H1 (cell line): Measurements from ENCODE around the gene TMEM225B. TPM values are rescaled to one million over a fixed set of nuclear protein-coding genes. Genes with fewer than 3 reads are reported as not detected.

Experiments
- CTCF ChIA-PET: fragments of 300-600 bp; sonication (Branson Sonifier 250); formaldehyde crosslinking; loops from one replicate; lab custom pipeline; 2021; ENCODE audit not compliant: partially characterized antibody; lab: Charles Lee
- POLR2A ChIA-PET: fragments of 300-600 bp; sonication (Branson Sonifier 250); formaldehyde crosslinking; loops from one replicate; lab custom pipeline; 2021; ENCODE audit warnings: inconsistent platforms; ENCODE audit not compliant: partially characterized antibody; lab: Charles Lee
- DNase-seq, 2 experiments: peaks; one replicate each; pipeline versions ENCODE4 v3.0.0 to v3.0.0-alpha.2; 2010 to 2022; ENCODE audit warnings: low spot score in 2 of 2, low read depth in 1 of 2, mixed read lengths in 1 of 2
- FAIRE-seq: peaks from 2 replicates; lab custom pipeline; 2011; peaks lifted over from hg19 to GRCh38; lab: Jason Lieb, UNC
- H2AFZ ChIP-seq: 2 replicates; pipeline ENCODE4 v1.8.1; 2012; ENCODE audit warnings: low read length, inconsistent platforms
- H2AK5ac ChIP-seq: 2 replicates; pipeline ENCODE4 v1.6.1; 2013; ENCODE audit warnings: low read depth, low read length
- H2BK120ac ChIP-seq: replicated peaks from 2 replicates; pipeline ENCODE3; 2013; ENCODE audit warnings: low read depth, low read length, inconsistent platforms
- H2BK12ac ChIP-seq: 2 replicates; pipeline ENCODE4 v1.6.1; 2013; ENCODE audit warnings: low read depth, low read length
- H2BK15ac ChIP-seq: 2 replicates; pipeline ENCODE4 v1.6.1; 2013; ENCODE audit warnings: low read length
- H2BK20ac ChIP-seq: 2 replicates; pipeline ENCODE4 v1.6.1; 2013; ENCODE audit warnings: low read length
- H2BK5ac ChIP-seq: 2 replicates; pipeline ENCODE4 v1.6.1; 2013; ENCODE audit warnings: low read depth, low read length
- H3K14ac ChIP-seq: 2 replicates; pipeline ENCODE4 v1.6.1; 2013; ENCODE audit warnings: inconsistent platforms; ENCODE audit not compliant: insufficient read length
- H3K18ac ChIP-seq: 2 replicates; pipeline ENCODE4 v1.6.1; 2013; ENCODE audit warnings: low read length; ENCODE audit errors: extremely low read depth
- H3K23ac ChIP-seq: 2 replicates; pipeline ENCODE4 v1.6.1; 2013; ENCODE audit warnings: inconsistent platforms; ENCODE audit not compliant: insufficient read length
- H3K23me2 ChIP-seq: 2 replicates; pipeline ENCODE4 v1.6.1; 2013; ENCODE audit warnings: low read depth, low read length
- H3K27ac ChIP-seq: 2 replicates; pipeline ENCODE4 v1.6.1; 2011; ENCODE audit warnings: low read depth, low read length, inconsistent platforms
- H3K27me3 ChIP-seq, 4 experiments: replicated peaks in 1 of 4; 1 replicate in 1 of 4; 2 replicates in 3 of 4; pipeline versions ENCODE4 v1.6.1 to v1.8.1; 2011 to 2013; ENCODE audit warnings: low read length in 3 of 4, mild to moderate bottlenecking in 3 of 4, inconsistent platforms in 2 of 4, mixed read lengths in 2 of 4, moderate library complexity in 1 of 4; ENCODE audit not compliant: control insufficient read depth in 3 of 4, insufficient read depth in 3 of 4; ENCODE audit errors: extremely low read depth in 1 of 4
- H3K36me3 ChIP-seq, 4 experiments: 2 replicates each; pipeline versions ENCODE4 v1.6.1 to v1.8.1; 2011 to 2013; ENCODE audit warnings: mild to moderate bottlenecking in 4 of 4, low read length in 3 of 4, moderate library complexity in 2 of 4, control low read depth in 1 of 4, inconsistent platforms in 1 of 4; ENCODE audit not compliant: insufficient read depth in 4 of 4, control insufficient read depth in 2 of 4
- H3K4ac ChIP-seq: replicated peaks from 2 replicates; pipeline ENCODE3; 2013; ENCODE audit warnings: low read length, low read depth, mixed read lengths, inconsistent platforms; ENCODE audit not compliant: insufficient read length
- H3K4me1 ChIP-seq, 4 experiments: replicated peaks in 1 of 4; 1 replicate in 1 of 4; 2 replicates in 3 of 4; pipeline versions ENCODE4 v1.6.1 to v1.8.1; 2011 to 2013; ENCODE audit warnings: low read length in 3 of 4, inconsistent platforms in 2 of 4, mixed read lengths in 1 of 4; ENCODE audit not compliant: insufficient read depth in 4 of 4, control insufficient read depth in 3 of 4
- H3K4me2 ChIP-seq, 2 experiments: 2 replicates each; pipeline versions ENCODE4 v1.6.1 to v1.8.1; 2011 to 2013; ENCODE audit warnings: low read depth in 2 of 2, low read length in 2 of 2, control low read depth in 1 of 2, inconsistent platforms in 1 of 2, mild to moderate bottlenecking in 1 of 2; ENCODE audit not compliant: insufficient read depth in 1 of 2
- H3K4me3 ChIP-seq, 4 experiments: fragments of 200-600, 300-600 bp in 1 of 4; sonication (generic), shearing (Covaris generic), sonication (Bioruptor Twin) in 1 of 4; 2 replicates each; pipeline versions ENCODE4 v1.5.1 to v1.8.1; 2011 to 2016; ENCODE audit warnings: low read length in 4 of 4, low read depth in 3 of 4, control low read depth in 2 of 4, inconsistent platforms in 2 of 4, mild to moderate bottlenecking in 2 of 4, mixed read lengths in 1 of 4, moderate library complexity in 1 of 4; ENCODE audit not compliant: insufficient read depth in 2 of 4; ENCODE audit errors: extremely low read depth in 1 of 4
- H3K56ac ChIP-seq: replicated peaks from 2 replicates; pipeline ENCODE3; 2013; ENCODE audit warnings: low read depth, mild to moderate bottlenecking, mixed read lengths, low read length, inconsistent platforms; ENCODE audit not compliant: insufficient read length
- H3K79me1 ChIP-seq: 2 replicates; pipeline ENCODE4 v1.6.1; 2013; ENCODE audit warnings: low read depth, low read length, control low read depth
- H3K79me2 ChIP-seq, 2 experiments: 2 replicates each; pipeline versions ENCODE4 v1.6.1 to v1.8.1; 2012 to 2013; ENCODE audit warnings: low read length in 2 of 2, mild to moderate bottlenecking in 2 of 2, inconsistent platforms in 1 of 2; ENCODE audit not compliant: insufficient read depth in 2 of 2, control insufficient read depth in 1 of 2
- H3K9ac ChIP-seq, 4 experiments: replicated peaks in 1 of 4; 1 replicate in 1 of 4; 2 replicates in 3 of 4; pipeline versions ENCODE4 v1.6.1 to v1.8.1; 2011 to 2013; ENCODE audit warnings: low read depth in 3 of 4, low read length in 3 of 4, control low read depth in 2 of 4, mild to moderate bottlenecking in 2 of 4, moderate library complexity in 2 of 4, inconsistent platforms in 1 of 4; ENCODE audit errors: extremely low read depth in 1 of 4
- H3K9me3 ChIP-seq, 2 experiments: 2 replicates each; pipeline versions ENCODE4 v1.6.1 to v1.8.1; 2012 to 2013; ENCODE audit warnings: mild to moderate bottlenecking in 2 of 2, moderate library complexity in 2 of 2, control low read depth in 1 of 2, inconsistent platforms in 1 of 2, low read depth in 1 of 2, low read length in 1 of 2, mixed read lengths in 1 of 2; ENCODE audit not compliant: insufficient read depth in 2 of 2
- H4K20me1 ChIP-seq, 2 experiments: replicated peaks in 1 of 2; 2 replicates each; pipeline versions ENCODE3 to v1.8.1; 2011 to 2013; ENCODE audit warnings: inconsistent platforms in 2 of 2, low read length in 2 of 2, mild to moderate bottlenecking in 1 of 2; ENCODE audit not compliant: insufficient read depth in 2 of 2, control insufficient read depth in 1 of 2
- H4K5ac ChIP-seq: 2 replicates; pipeline ENCODE4 v1.6.1; 2013; ENCODE audit warnings: low read length, low read depth, mixed read lengths, inconsistent platforms; ENCODE audit not compliant: insufficient read length
- H4K8ac ChIP-seq: 2 replicates; pipeline ENCODE4 v1.8.0; 2013; ENCODE audit warnings: mild to moderate bottlenecking, moderate library complexity, low read length, inconsistent platforms; ENCODE audit not compliant: insufficient read depth; ENCODE audit errors: extremely low read depth
- H4K91ac ChIP-seq: replicated peaks from 2 replicates; pipeline ENCODE3; 2013; ENCODE audit warnings: low read length, mixed read lengths, inconsistent platforms; ENCODE audit not compliant: insufficient read length
- SP1 ChIP-seq: IDR thresholded peaks from 2 replicates; pipeline ENCODE4 v1.6.1; 2011; ENCODE audit warnings: low read depth, low read length
- YY1 ChIP-seq: IDR thresholded peaks from 2 replicates; pipeline ENCODE4 v1.6.1; 2011; ENCODE audit warnings: low read depth, mild to moderate bottlenecking, low read length
- WGBS, 2 experiments: shearing (Covaris generic) in 1 of 2; methylation state at CpG; one replicate each; pipeline versions ENCODE4 v1.1.6 to v1.1.7; 2013 to 2015; ENCODE audit warnings: low lambda C conversion rate in 2 of 2, mixed read lengths in 2 of 2, inconsistent platforms in 1 of 2, low coverage in 1 of 2, missing lambda C conversion rate in 1 of 2; ENCODE audit not compliant: insufficient replicate concordance in 2 of 2, insufficient coverage in 1 of 2, insufficient read length in 1 of 2; ENCODE audit errors: extremely low coverage in 1 of 2, missing lambda C conversion rate in 1 of 2; 5-methylcytosine and 5-hydroxymethylcytosine counted together
- polyA plus RNA-seq, 7 experiments: library from polyadenylated mRNA; depleted of rRNA in 3 of 7; stranded (reverse) in 5 of 7; unstranded in 2 of 7; fragments of >200 nt in 5 of 7; fragments of 200-250 nt in 2 of 7; gene quantifications; 1 replicate in 5 of 7; 2 replicates in 1 of 7; 4 replicates in 1 of 7; pipeline versions ENCODE4 v1.2.1 to v1.2.3, GENCODE V29; 2011 to 2013; ENCODE audit warnings: missing spikeins in 2 of 7, mixed read lengths in 2 of 7
- total RNA-seq: library from RNA; stranded (reverse); fragmentation: NEBNext Ultra II Directional; extraction: Animal tissue kit (Norgen Biotek cat#: 25700); gene quantifications from 2 replicates; pipeline ENCODE4 v1.2.1, GENCODE V29; 2021

TMEM225B gene
- total and polyA plus RNA-seq, 2 of the 8 experiments (the other 6 are each of a cell fraction or from before 2014, with no cell fraction given), result 0.68 TPM; not detected in 1

- ChIA-PET CTCF (interaction anchor here (0.9 kb wide), 1 partner anchor 10 kb away, joined by 3 read pairs; no protein-coding TSS in a partner anchor), POLR2A (no interaction called here)
- no peak overlapping the region for H3K4ac ChIP-seq
- H3K79me1 ChIP-seq, result no peaks in the 10 kb centered on the region; the same call in 1 of the 2 replicates
- H2AK5ac ChIP-seq, result no peak overlapping the region
- no peak for DNase-seq
- WGBS, 2 experiments, result 82% methylated on average over 7 of the region's 7 CpGs; no CpG with 5 or more reads in 1 of the 2 experiments
- H3K27me3 ChIP-seq, result no peaks in the 10 kb centered on the region
- no peak overlapping the region for H3K56ac ChIP-seq
- FAIRE-seq, result no peak
- no peak overlapping the region for H2BK12ac ChIP-seq
- H3K4me3 ChIP-seq, result no peak overlapping the region
- no peak overlapping the region for H3K27ac ChIP-seq
- H3K9me3 ChIP-seq, result no peaks in the 10 kb centered on the region
- no peak overlapping the region for H4K91ac ChIP-seq
- H3K23me2 ChIP-seq, result no peaks in the 10 kb centered on the region
- H2BK5ac ChIP-seq, result no peak overlapping the region
- peaks cover 31 to 85% (median 73%) of the 10 kb centered on the region in 4 experiments for H3K36me3 ChIP-seq
- peaks cover 0 to 5% of the 10 kb centered on the region in 2 experiments for H4K20me1 ChIP-seq
- H3K18ac ChIP-seq, result no peak overlapping the region
- H2AFZ ChIP-seq, result no peak overlapping the region
- H2BK20ac ChIP-seq, result no peak overlapping the region
- no peak overlapping the region for H4K8ac ChIP-seq
- H3K9ac ChIP-seq, result no peak overlapping the region
- H2BK15ac ChIP-seq, result no peak overlapping the region
- no peak overlapping the region for H3K23ac ChIP-seq
- H2BK120ac ChIP-seq, result no peak overlapping the region
- no peak overlapping the region for H4K5ac ChIP-seq
- no peak overlapping the region for H3K4me2 ChIP-seq
- no peaks in the 10 kb centered on the region for H3K79me2 ChIP-seq
- no peak overlapping the region for H3K14ac ChIP-seq
- H3K4me1 ChIP-seq, result peaks cover 0 to 3% (median 1%) of the 10 kb centered on the region in 4 experiments; a peak in 2 of 7 replicates
- TF ChIP-seq SP1 (no peak), YY1 (no peak)
Measured at GRCh38 chr7:99623091-99623693, 25.1 kb downstream of the TMEM225B start.
